H1 (cell line): ENCODE results near the gene HIVEP3. TPM values are rescaled to one million over a fixed set of nuclear protein-coding genes. Genes with fewer than 3 reads are reported as not detected.

Experiments used
- CHD2 ChIP-seq: IDR thresholded peaks from 2 replicates; pipeline ENCODE4 v1.6.1; 2012; ENCODE audit warnings: low read length, improper control_type of control experiment
- GTF2F1 ChIP-seq: IDR thresholded peaks from 2 replicates; pipeline ENCODE4 v1.6.1; 2012; ENCODE audit warnings: low read depth, low read length, improper control_type of control experiment, borderline replicate concordance
- polyA plus RNA-seq, 7 experiments: library from polyadenylated mRNA; depleted of rRNA in 3 of 7; stranded (reverse) in 5 of 7; unstranded in 2 of 7; fragments of >200 nt in 5 of 7; fragments of 200-250 nt in 2 of 7; gene quantifications; 1 replicate in 5 of 7; 2 replicates in 1 of 7; 4 replicates in 1 of 7; pipeline versions ENCODE4 v1.2.1 to v1.2.3, GENCODE V29; 2011 to 2013; ENCODE audit warnings: missing spikeins in 2 of 7, mixed read lengths in 2 of 7
- total RNA-seq: library from RNA; stranded (reverse); fragmentation: NEBNext Ultra II Directional; extraction: Animal tissue kit (Norgen Biotek cat#: 25700); gene quantifications from 2 replicates; pipeline ENCODE4 v1.2.1, GENCODE V29; 2021
- TF ChIP-seq, protein P1 (sequence below): fragments of 300-600 bp; sonication (generic); IDR thresholded peaks from 2 replicates; pipeline ENCODE4 v1.7.1; 2012; ENCODE audit warnings: low read length, moderate library complexity, mild to moderate bottlenecking, inconsistent platforms; ENCODE audit not compliant: insufficient replicate concordance

Gene HIVEP3
- total and polyA plus RNA-seq, 2 of the 8 experiments (the other 6 are each of a cell fraction or from before 2014, with no cell fraction given), result 0.24 to 0.69 TPM

DNA sequence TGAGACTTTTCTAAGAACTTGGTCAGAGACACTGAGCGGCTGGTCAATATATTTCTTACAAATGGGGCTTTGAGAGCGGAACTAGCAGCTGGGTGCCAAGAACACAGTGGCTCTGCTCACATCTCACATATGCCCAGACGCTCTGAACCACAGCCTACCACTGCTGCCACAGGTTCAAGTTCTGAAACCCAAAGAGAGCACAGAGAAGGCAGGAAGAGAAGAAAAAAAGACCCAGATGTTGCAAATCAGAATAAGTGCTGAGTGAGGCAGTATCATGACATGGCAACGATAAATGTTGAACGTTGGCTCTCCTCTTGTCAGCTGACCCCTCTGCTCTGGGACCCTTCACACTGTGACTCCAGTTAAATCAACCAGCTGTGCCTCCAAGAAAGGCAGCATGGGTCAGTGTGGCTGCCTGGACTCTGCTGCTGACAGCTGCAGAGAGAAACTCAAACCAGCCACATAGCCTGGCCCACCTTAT lies 26.4 kb downstream of the HIVEP3 start (continued):
- TF ChIP-seq, protein P1, sequence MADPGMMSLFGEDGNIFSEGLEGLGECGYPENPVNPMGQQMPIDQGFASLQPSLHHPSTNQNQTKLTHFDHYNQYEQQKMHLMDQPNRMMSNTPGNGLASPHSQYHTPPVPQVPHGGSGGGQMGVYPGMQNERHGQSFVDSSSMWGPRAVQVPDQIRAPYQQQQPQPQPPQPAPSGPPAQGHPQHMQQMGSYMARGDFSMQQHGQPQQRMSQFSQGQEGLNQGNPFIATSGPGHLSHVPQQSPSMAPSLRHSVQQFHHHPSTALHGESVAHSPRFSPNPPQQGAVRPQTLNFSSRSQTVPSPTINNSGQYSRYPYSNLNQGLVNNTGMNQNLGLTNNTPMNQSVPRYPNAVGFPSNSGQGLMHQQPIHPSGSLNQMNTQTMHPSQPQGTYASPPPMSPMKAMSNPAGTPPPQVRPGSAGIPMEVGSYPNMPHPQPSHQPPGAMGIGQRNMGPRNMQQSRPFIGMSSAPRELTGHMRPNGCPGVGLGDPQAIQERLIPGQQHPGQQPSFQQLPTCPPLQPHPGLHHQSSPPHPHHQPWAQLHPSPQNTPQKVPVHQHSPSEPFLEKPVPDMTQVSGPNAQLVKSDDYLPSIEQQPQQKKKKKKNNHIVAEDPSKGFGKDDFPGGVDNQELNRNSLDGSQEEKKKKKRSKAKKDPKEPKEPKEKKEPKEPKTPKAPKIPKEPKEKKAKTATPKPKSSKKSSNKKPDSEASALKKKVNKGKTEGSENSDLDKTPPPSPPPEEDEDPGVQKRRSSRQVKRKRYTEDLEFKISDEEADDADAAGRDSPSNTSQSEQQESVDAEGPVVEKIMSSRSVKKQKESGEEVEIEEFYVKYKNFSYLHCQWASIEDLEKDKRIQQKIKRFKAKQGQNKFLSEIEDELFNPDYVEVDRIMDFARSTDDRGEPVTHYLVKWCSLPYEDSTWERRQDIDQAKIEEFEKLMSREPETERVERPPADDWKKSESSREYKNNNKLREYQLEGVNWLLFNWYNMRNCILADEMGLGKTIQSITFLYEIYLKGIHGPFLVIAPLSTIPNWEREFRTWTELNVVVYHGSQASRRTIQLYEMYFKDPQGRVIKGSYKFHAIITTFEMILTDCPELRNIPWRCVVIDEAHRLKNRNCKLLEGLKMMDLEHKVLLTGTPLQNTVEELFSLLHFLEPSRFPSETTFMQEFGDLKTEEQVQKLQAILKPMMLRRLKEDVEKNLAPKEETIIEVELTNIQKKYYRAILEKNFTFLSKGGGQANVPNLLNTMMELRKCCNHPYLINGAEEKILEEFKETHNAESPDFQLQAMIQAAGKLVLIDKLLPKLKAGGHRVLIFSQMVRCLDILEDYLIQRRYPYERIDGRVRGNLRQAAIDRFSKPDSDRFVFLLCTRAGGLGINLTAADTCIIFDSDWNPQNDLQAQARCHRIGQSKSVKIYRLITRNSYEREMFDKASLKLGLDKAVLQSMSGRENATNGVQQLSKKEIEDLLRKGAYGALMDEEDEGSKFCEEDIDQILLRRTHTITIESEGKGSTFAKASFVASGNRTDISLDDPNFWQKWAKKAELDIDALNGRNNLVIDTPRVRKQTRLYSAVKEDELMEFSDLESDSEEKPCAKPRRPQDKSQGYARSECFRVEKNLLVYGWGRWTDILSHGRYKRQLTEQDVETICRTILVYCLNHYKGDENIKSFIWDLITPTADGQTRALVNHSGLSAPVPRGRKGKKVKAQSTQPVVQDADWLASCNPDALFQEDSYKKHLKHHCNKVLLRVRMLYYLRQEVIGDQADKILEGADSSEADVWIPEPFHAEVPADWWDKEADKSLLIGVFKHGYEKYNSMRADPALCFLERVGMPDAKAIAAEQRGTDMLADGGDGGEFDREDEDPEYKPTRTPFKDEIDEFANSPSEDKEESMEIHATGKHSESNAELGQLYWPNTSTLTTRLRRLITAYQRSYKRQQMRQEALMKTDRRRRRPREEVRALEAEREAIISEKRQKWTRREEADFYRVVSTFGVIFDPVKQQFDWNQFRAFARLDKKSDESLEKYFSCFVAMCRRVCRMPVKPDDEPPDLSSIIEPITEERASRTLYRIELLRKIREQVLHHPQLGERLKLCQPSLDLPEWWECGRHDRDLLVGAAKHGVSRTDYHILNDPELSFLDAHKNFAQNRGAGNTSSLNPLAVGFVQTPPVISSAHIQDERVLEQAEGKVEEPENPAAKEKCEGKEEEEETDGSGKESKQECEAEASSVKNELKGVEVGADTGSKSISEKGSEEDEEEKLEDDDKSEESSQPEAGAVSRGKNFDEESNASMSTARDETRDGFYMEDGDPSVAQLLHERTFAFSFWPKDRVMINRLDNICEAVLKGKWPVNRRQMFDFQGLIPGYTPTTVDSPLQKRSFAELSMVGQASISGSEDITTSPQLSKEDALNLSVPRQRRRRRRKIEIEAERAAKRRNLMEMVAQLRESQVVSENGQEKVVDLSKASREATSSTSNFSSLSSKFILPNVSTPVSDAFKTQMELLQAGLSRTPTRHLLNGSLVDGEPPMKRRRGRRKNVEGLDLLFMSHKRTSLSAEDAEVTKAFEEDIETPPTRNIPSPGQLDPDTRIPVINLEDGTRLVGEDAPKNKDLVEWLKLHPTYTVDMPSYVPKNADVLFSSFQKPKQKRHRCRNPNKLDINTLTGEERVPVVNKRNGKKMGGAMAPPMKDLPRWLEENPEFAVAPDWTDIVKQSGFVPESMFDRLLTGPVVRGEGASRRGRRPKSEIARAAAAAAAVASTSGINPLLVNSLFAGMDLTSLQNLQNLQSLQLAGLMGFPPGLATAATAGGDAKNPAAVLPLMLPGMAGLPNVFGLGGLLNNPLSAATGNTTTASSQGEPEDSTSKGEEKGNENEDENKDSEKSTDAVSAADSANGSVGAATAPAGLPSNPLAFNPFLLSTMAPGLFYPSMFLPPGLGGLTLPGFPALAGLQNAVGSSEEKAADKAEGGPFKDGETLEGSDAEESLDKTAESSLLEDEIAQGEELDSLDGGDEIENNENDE, result no peak
- no peak for TF ChIP-seq CHD2
- TF ChIP-seq GTF2F1, result no peak
